K562 (cell line): ENCODE results near the gene YBEY. TPM values are rescaled to one million over a fixed set of nuclear protein-coding genes. Genes with fewer than 3 reads are reported as not detected.
A peak's percentile ranks its signal among the peaks of the same experiment; 100 is the strongest.

ENCODE experiments used
- FOXP1 ChIP-seq: sonication (generic); formaldehyde crosslinking; IDR thresholded peaks from 2 replicates; pipeline ENCODE4 v1.8.0; 2022; ENCODE audit warnings: mild to moderate bottlenecking, missing genetic modification reagents
- HCFC1 ChIP-seq: IDR thresholded peaks from 2 replicates; pipeline ENCODE4 v1.6.1; 2012; ENCODE audit warnings: low read depth, low read length, improper control_type of control experiment
- HNRNPUL1 ChIP-seq: fragments of 200-400 bp; formaldehyde crosslinking; IDR thresholded peaks from 2 replicates; pipeline ENCODE4 v1.6.1; 2017; ENCODE audit warnings: low read length
- SIN3B ChIP-seq: fragments of 450-650 bp; IDR thresholded peaks from 2 replicates; pipeline ENCODE4 v1.6.1; 2017; ENCODE audit warnings: low read depth, mild to moderate bottlenecking, moderate library complexity
- SRSF1 ChIP-seq: fragments of 200-400 bp; formaldehyde crosslinking; IDR thresholded peaks from 2 replicates; pipeline ENCODE4 v1.6.1; 2017; ENCODE audit warnings: mild to moderate bottlenecking, low read depth, low read length, moderate library complexity
- TRIM28 ChIP-seq: fragments of 450-650 bp; IDR thresholded peaks from 2 replicates; pipeline ENCODE4 v1.6.1; 2017
- ZNF197 ChIP-seq: fragments of 200-800 bp; sonication (Bioruptor generic); IDR thresholded peaks from 2 replicates; pipeline ENCODE4 v1.6.1; 2016; ENCODE audit warnings: low read depth, missing genetic modification characterization, missing compliant biosample characterization
- ZNF561 ChIP-seq: fragments of 450-650 bp; formaldehyde crosslinking; conservative IDR thresholded peaks from 2 replicates; pipeline ENCODE4 v1.4.0; 2020; ENCODE audit warnings: mild to moderate bottlenecking, moderate library complexity
- polyA plus RNA-seq, 8 experiments: library from polyadenylated mRNA; depleted of rRNA in 4 of 8; stranded (reverse) in 5 of 8; unstranded in 3 of 8; fragments of >200 nt; fragmentation: Nextera tagmentation in 2 of 8; fragmentation: Illumina TruSeq in 1 of 8; extraction: Ambion mirVana in 2 of 8; extraction: Trizol in 1 of 8; gene quantifications; 2 replicates each; pipeline versions ENCODE4 v1.2.1 to v1.2.3, GENCODE V29; 2011 to 2014; ENCODE audit warnings: inconsistent platforms in 1 of 8, missing spikeins in 1 of 8
- total RNA-seq, 7 experiments: library from RNA; depleted of rRNA in 6 of 7; stranded (reverse); fragments of >200 nt in 6 of 7; fragmentation: Illumina TruSeq in 2 of 7; extraction: Trizol in 2 of 7; gene quantifications; 2 replicates each; pipeline versions ENCODE4 v1.2.1 to v1.2.3, GENCODE V29; 2011 to 2021; ENCODE audit warnings: low replicate concordance in 1 of 7
- TF ChIP-seq, protein P1 (sequence below), 2 experiments: fragments of 450-650 bp; formaldehyde crosslinking in 1 of 2; IDR thresholded peaks; 2 replicates each; pipeline versions ENCODE4 v1.4.0 to v1.6.1; 2014 to 2020; ENCODE audit warnings: mild to moderate bottlenecking in 2 of 2, borderline replicate concordance in 1 of 2, low read depth in 1 of 2
- TF ChIP-seq, protein P2 (sequence below): sonication (generic); formaldehyde crosslinking; IDR thresholded peaks from 2 replicates; pipeline ENCODE4 v1.8.1; 2023; ENCODE audit warnings: mild to moderate bottlenecking, missing genetic modification reagents
- TF ChIP-seq, protein P3 (sequence below): sonication (generic); formaldehyde crosslinking; IDR thresholded peaks from 2 replicates; pipeline ENCODE4 v1.9.0; 2022; ENCODE audit warnings: mild to moderate bottlenecking, missing genetic modification reagents

Gene YBEY
- total and polyA plus RNA-seq, 9 of the 15 experiments (the other 6 are each of a cell fraction or from before 2014, with no cell fraction given): 6.4 to 28.0 (median 12.4) TPM

GRCh38 chr21:46325073-46325912 lies 39.2 kb downstream of the YBEY start (continued):
- TF ChIP-seq, protein P1, sequence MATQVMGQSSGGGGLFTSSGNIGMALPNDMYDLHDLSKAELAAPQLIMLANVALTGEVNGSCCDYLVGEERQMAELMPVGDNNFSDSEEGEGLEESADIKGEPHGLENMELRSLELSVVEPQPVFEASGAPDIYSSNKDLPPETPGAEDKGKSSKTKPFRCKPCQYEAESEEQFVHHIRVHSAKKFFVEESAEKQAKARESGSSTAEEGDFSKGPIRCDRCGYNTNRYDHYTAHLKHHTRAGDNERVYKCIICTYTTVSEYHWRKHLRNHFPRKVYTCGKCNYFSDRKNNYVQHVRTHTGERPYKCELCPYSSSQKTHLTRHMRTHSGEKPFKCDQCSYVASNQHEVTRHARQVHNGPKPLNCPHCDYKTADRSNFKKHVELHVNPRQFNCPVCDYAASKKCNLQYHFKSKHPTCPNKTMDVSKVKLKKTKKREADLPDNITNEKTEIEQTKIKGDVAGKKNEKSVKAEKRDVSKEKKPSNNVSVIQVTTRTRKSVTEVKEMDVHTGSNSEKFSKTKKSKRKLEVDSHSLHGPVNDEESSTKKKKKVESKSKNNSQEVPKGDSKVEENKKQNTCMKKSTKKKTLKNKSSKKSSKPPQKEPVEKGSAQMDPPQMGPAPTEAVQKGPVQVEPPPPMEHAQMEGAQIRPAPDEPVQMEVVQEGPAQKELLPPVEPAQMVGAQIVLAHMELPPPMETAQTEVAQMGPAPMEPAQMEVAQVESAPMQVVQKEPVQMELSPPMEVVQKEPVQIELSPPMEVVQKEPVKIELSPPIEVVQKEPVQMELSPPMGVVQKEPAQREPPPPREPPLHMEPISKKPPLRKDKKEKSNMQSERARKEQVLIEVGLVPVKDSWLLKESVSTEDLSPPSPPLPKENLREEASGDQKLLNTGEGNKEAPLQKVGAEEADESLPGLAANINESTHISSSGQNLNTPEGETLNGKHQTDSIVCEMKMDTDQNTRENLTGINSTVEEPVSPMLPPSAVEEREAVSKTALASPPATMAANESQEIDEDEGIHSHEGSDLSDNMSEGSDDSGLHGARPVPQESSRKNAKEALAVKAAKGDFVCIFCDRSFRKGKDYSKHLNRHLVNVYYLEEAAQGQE (IDR thresholded peaks at IDR 0.05; ENCODE audit: borderline replicate concordance): no peak
- TF ChIP-seq, protein P1 (CRISPR knock-in tag; IDR thresholded peaks at IDR 0.05; ENCODE audit: low read depth): no peak
- TF ChIP-seq, protein P2, sequence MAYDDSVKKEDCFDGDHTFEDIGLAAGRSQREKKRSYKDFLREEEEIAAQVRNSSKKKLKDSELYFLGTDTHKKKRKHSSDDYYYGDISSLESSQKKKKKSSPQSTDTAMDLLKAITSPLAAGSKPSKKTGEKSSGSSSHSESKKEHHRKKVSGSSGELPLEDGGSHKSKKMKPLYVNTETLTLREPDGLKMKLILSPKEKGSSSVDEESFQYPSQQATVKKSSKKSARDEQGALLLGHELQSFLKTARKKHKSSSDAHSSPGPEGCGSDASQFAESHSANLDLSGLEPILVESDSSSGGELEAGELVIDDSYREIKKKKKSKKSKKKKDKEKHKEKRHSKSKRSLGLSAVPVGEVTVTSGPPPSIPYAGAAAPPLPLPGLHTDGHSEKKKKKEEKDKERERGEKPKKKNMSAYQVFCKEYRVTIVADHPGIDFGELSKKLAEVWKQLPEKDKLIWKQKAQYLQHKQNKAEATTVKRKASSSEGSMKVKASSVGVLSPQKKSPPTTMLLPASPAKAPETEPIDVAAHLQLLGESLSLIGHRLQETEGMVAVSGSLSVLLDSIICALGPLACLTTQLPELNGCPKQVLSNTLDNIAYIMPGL (CRISPR knock-in tag): no peak
- TF ChIP-seq ZNF561 (CRISPR knock-in tag) (no peak), SRSF1 (no peak), HCFC1 (no peak), FOXP1 (CRISPR knock-in tag) (no peak), TRIM28 (0 out of 2 replicates have a peak, but pooled peaks have one; percentile 41), SIN3B (no peak), ZNF197 (no peak), HNRNPUL1 (no peak)
- TF ChIP-seq, protein P3, sequence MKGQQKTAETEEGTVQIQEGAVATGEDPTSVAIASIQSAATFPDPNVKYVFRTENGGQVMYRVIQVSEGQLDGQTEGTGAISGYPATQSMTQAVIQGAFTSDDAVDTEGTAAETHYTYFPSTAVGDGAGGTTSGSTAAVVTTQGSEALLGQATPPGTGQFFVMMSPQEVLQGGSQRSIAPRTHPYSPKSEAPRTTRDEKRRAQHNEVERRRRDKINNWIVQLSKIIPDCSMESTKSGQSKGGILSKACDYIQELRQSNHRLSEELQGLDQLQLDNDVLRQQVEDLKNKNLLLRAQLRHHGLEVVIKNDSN (CRISPR knock-in tag): no peak
